22Rv1 (cell line): Measurements from ENCODE around the gene MED28.

Experiments
- H3K27ac ChIP-seq: fragments of 450-650 bp; 2 replicates; pipeline ENCODE4 v1.5.1; 2017
- CTCF ChIP-seq: fragments of 450-650 bp; IDR thresholded peaks from 2 replicates; pipeline ENCODE4 v1.5.1; 2017; ENCODE audit warnings: mild to moderate bottlenecking
- ZFX ChIP-seq: fragments of 450-650 bp; IDR thresholded peaks from 2 replicates; pipeline ENCODE4 v1.6.1; 2017; ENCODE audit warnings: antibody characterized with exemption, borderline replicate concordance

The MED28 gene

DNA sequence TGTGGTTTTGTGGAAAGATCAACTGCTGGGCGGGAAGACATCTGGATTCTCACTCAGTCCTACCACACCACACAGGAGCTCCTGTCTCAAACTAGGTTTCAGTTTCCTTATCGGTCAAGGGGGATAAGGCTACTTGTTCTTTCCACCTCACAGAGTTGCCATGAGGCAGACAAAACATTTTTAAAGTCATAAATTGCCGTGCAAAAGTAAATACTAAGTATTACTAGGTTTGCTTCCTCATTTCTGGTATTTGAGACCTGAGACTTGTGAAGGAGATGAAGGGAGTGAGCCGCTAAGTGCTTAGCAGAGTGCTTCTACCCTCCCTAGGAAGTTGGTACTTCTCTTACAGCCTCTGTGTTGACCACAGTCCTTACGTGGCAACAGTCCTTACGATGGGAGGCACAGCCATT is 36.0 kb upstream of the MED28 start:
- no peak overlapping the region for H3K27ac ChIP-seq
- TF ChIP-seq ZFX (no peak), CTCF (no peak)

GRCh38 chr4:17580969-17581368 is 33.5 kb upstream of the MED28 start:
- H3K27ac ChIP-seq = no peak overlapping the region
- no peak for TF ChIP-seq ZFX
- no peak for TF ChIP-seq CTCF

DNA sequence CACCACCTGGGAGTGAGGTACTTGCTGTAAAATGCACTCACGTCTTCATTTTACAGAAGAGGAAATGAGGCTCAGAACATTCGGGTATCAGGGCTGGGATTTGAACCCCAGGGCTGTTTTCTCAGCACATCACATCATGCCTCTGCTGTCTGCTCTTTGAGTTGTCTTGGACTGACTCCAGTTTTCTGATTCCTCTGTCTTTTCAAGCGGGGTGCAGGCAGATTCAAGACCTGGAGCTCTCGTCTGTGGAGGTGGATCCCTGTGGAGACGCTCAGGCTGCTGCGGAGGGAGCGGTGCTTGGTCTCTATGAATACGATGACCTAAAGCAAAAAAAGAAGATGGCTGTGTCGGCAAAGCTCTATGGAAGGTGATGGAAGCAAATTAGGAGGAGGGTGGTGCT is 31.2 kb upstream of the MED28 start:
- no peak overlapping the region for H3K27ac ChIP-seq
- TF ChIP-seq CTCF (no peak), ZFX (no peak)

DNA sequence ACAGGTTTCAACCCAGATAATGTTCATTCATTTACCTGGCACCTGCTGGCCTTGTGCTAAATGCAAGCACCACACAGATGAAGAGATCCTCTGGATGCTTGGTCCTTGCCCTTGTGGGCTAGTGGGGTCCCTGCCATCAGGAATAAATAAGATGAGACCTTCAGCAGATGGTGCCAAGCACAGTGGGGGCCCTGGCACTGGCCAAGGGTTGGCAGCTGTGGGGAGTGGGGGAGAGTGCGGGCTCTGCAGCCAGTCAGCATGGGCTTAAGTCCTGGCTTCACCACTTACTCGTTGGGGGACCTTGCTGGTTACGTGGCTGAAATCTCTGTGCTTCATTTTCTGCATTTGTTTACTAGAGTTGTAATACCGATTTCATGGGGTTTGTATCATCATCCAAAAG is 30.5 kb upstream of the MED28 start:
- TF ChIP-seq ZFX = no peak
- TF ChIP-seq CTCF = no peak
- no peak overlapping the region for H3K27ac ChIP-seq

DNA sequence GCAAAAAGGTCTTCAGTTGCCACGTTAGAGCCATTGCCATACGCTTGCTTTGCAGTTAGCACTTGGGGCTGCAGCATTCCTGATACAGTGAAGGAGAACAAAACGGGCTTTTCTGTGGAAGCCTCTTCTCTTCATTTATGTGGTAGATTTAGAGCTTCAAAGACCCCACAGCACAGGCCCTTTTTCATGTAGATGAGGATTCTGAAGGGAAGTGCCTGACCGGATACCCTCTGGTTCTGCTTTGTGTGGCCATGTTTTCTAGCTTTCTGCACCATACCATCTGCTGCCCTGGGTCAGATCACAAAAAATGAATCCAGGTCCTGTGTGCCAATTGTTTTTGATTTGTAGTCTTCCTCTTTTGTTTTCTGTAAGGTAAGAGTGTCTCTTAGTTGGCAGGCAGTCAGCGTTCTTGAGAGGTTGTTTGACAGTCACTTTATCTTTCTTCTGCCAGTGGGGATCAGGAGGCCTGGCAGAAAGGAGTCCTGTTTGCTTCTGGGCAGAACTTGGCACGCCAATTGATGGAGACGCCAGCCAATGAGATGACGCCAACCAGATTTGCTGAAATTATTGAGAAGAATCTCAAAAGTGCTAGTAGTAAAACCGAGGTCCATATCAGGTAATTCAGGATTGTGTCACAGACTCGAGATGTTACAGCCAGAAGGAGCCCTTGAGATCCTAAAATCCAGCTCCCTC is 29.8 kb upstream of the MED28 start:
- no peak overlapping the region for H3K27ac ChIP-seq
- TF ChIP-seq CTCF (no peak), ZFX (no peak)

DNA sequence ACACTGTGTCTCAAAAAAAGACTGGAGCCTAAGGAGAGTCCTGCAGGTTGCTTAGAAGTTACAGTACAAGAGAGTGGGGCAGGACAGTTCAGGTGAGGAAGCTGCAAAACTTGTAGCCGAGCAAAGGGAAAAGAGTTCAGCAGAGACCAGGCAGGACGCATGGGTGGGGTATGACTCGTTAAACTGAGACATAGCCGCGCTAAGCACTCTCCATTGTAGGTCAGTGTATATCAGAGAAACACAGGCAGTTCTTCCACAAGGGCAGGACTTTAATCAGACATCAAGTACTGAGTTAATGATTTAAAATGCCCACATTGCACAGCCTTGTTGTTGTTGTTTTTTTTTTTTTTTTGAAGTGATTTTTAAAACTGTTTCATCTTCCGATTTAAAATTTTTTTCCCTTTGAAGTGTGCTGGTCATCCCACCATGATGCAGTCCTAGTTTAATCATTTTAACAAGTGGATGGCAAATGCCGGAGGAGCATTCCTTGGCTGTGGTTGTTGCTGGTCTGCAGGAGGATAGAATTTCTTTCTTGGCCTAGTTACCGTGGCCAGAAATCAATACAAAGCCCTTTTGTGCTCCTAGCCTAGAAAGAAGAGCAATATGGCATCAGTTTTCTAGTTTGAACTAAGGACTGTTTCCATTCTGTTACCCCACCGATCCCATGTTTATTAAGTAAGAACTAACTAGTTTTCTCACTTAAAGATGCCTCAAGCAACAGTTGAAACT is 27.2 kb upstream of the MED28 start:
- TF ChIP-seq CTCF (no peak), ZFX (no peak)

DNA sequence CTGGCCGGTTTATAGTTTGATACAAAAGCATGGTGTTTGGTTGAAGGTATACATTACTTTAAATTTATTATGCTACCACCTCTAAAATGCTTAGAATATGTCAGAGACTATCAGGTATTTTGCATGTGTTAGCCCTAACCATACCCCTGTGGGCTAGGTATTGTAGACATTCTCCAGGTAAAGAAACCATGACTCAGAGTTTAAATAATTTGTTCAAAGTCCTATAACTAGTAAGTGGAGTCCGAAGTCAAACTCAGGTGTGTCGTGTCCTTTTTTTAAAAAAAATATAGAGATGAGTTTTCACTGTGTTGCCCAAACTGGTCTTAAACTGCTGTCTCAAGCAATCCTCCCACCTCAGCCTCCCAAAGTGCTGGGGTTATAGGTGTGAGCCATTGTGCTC is 25.1 kb upstream of the MED28 start:
- H3K27ac ChIP-seq = no peak overlapping the region
- TF ChIP-seq ZFX = no peak
- TF ChIP-seq CTCF = no peak

More for the DNA sequence above, 27.2 kb upstream of the MED28 start:
- H3K27ac ChIP-seq = no peak overlapping the region
